ENCODE results near the gene SLC12A3.
A peak's percentile ranks its signal among the peaks of the same experiment; 100 is the strongest.

Gene SLC12A3

DNA sequence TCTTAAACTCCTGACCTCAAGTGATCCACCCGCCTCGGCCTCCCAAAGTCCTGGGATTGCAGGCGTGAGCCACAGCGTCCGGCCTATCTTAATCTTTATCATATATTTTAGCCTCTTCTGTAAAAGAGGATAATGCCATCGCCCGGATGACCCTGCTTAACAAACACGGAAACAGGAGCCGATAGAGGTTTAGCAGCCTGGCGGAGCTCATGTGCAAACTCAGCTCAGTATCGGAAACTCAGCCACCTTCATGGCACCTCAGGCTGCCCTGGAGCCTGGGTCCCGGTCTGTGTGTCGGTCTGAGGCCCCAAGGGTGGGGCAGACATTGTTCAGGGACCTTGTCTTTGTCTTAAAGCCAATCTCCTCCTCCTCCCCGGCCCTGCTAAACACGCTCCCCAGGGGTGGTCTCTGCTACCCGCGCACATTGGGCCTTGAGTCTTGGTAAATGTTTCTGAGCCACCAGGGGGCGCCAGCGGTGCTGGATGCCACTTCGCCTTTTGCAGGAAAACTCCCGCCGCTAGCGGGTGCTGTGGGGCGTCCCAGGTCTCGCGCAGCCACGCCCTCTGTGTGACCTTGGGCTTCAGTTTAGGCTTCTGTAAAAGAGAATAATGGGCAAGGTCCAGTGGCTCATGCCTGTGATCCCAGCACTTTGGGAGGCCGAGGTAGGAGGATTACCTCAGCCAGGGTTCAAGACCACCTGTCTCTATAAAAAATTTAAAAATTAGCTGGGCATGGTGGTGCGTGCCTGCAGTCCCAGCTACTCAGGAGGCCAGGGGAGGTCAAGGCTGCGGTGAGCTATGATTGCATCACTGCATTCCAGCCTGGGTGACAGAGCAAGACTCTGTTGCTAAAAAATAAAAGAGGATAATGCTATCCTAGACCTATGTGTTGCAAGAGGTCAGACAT, 99.5 kb downstream of the SLC12A3 start:
- Histone ChIP-seq H3K27me3 (ENCODE audit: control insufficient read depth, insufficient read depth, low read length) (no peaks in the 10 kb centered on the region), H3K9ac (ENCODE audit: low read length) (peak overlapping the region; percentile 10), H3K4me1 (ENCODE audit: control insufficient read depth, insufficient read depth, low read length) (peaks cover 3% of the 10 kb centered on the region), H3K9me3 (ENCODE audit: control insufficient read depth, low read length) (no peaks in the 10 kb centered on the region), H3K4me3 (ENCODE audit: low read length) (no peak overlapping the region), H3K36me3 (ENCODE audit: control insufficient read depth, insufficient read depth, low read length) (no peaks in the 10 kb centered on the region)
